Mesendoderm (in vitro differentiated cells): ENCODE data around the gene EML5.

ENCODE experiments used
- DNase-seq: peaks from one replicate; pipeline ENCODE4 v3.0.0; 2013
- H2AK5ac ChIP-seq: 2 replicates; pipeline ENCODE4 v1.6.1; 2013; ENCODE audit warnings: low read length, inconsistent platforms
- H2BK120ac ChIP-seq: 2 replicates; pipeline ENCODE4 v1.6.1; 2013; ENCODE audit warnings: low read depth, mild to moderate bottlenecking, low read length, moderate library complexity, mixed read lengths
- H2BK15ac ChIP-seq: replicated peaks from 2 replicates; pipeline ENCODE4 v1.6.1; 2013; ENCODE audit warnings: low read depth, mild to moderate bottlenecking, moderate library complexity
- H2BK5ac ChIP-seq: 2 replicates; pipeline ENCODE4 v1.6.1; 2013; ENCODE audit warnings: low read length, inconsistent platforms
- H3K18ac ChIP-seq: 2 replicates; pipeline ENCODE4 v1.6.1; 2013; ENCODE audit warnings: mild to moderate bottlenecking, low read length, mixed read lengths
- H3K23ac ChIP-seq: one replicate; pipeline ENCODE4 v1.6.1; 2013; ENCODE audit warnings: low read length
- H3K27ac ChIP-seq: 2 replicates; pipeline ENCODE4 v1.5.1; 2013; ENCODE audit warnings: low read depth, mild to moderate bottlenecking, inconsistent platforms, low read length, moderate library complexity
- H3K27me3 ChIP-seq: 2 replicates; pipeline ENCODE4 v1.6.1; 2013; ENCODE audit warnings: low read length, control low read depth, mild to moderate bottlenecking, inconsistent platforms; ENCODE audit not compliant: insufficient read depth, poor library complexity
- H3K36me3 ChIP-seq: 2 replicates; pipeline ENCODE4 v1.6.1; 2013; ENCODE audit warnings: low read length, inconsistent platforms; ENCODE audit not compliant: control insufficient read depth, insufficient read depth
- H3K4ac ChIP-seq: one replicate; pipeline ENCODE4 v1.6.1; 2013; ENCODE audit warnings: low read depth, mild to moderate bottlenecking, low read length, moderate library complexity
- H3K4me1 ChIP-seq: 2 replicates; pipeline ENCODE4 v1.6.1; 2013; ENCODE audit warnings: low read depth, low read length, inconsistent platforms; ENCODE audit not compliant: control insufficient read depth
- H3K4me2 ChIP-seq: 2 replicates; pipeline ENCODE4 v1.6.1; 2013; ENCODE audit warnings: low read length
- H3K4me3 ChIP-seq: 2 replicates; pipeline ENCODE4 v1.5.1; 2013; ENCODE audit warnings: mild to moderate bottlenecking, low read length
- H3K56ac ChIP-seq: one replicate; pipeline ENCODE4 v1.6.1; 2013; ENCODE audit warnings: low read length
- H3K79me1 ChIP-seq: 2 replicates; pipeline ENCODE4 v1.6.1; 2013; ENCODE audit warnings: low read length, inconsistent platforms
- H3K79me2 ChIP-seq: 2 replicates; pipeline ENCODE4 v1.6.1; 2013; ENCODE audit warnings: mild to moderate bottlenecking, low read length; ENCODE audit not compliant: control insufficient read depth, insufficient read depth
- H3K9ac ChIP-seq: 2 replicates; pipeline ENCODE4 v1.6.1; 2013; ENCODE audit warnings: low read length, inconsistent platforms
- H4K5ac ChIP-seq: one replicate; pipeline ENCODE4 v1.6.1; 2013; ENCODE audit warnings: low read length
- H4K8ac ChIP-seq: one replicate; pipeline ENCODE4 v1.6.1; 2013; ENCODE audit warnings: low read depth, mild to moderate bottlenecking, control low read depth, low read length, moderate library complexity
- WGBS: extraction: QIAGEN DNeasy Blood & Tissue Kit; methylation state at CpG from one replicate; pipeline ENCODE4 v1.1.7; 2013; ENCODE audit warnings: low lambda C conversion rate, missing lambda C conversion rate; ENCODE audit not compliant: insufficient coverage; ENCODE audit errors: extremely low coverage; 5-methylcytosine and 5-hydroxymethylcytosine counted together

EML5 gene

DNA sequence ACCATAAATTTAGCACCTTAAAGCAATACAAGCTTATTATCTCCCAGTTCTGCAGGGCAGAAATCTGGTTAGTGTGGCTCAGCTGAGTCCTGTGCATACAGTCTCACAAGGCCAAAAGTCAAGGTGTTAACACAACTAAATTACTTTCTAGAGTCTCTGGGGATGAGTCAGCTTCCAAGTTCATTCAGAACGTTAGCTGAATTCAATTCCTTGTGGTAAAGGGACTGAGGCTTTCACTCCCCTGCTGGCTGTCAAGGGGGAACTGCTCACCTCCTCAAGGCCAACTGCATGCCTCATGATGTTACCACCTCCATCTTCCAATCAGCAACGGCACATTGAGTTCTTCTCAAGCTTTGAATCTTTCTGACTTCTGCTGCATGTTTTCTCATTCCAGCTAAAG is 27.6 kb downstream of the EML5 start:
- Histone ChIP-seq H3K4me2 (no peak overlapping the region), H3K27ac (no peak overlapping the region), H3K18ac (no peak overlapping the region), H3K4me1 (no peaks in the 10 kb centered on the region), H3K36me3 (no peaks in the 10 kb centered on the region), H3K23ac (no peak overlapping the region), H3K27me3 (no peaks in the 10 kb centered on the region), H2BK15ac (no peak overlapping the region), H3K9ac (no peak overlapping the region), H2BK5ac (no peak overlapping the region), H3K79me1 (no peaks in the 10 kb centered on the region), H3K79me2 (no peaks in the 10 kb centered on the region), H2BK120ac (no peak overlapping the region), H3K4ac (no peak overlapping the region), H4K5ac (no peak overlapping the region), H2AK5ac (no peak overlapping the region), H4K8ac (no peak overlapping the region), H3K56ac (no peak overlapping the region), H3K4me3 (no peak overlapping the region)
- WGBS = no CpG with 5 or more reads among the region's 2 CpGs
- DNase-seq = peak; percentile 37

GRCh38 chr14:88753873-88754272 is 38.9 kb downstream of the EML5 start:
- no peak overlapping the region for H2AK5ac ChIP-seq
- no peaks in the 10 kb centered on the region for H3K27me3 ChIP-seq
- H4K8ac ChIP-seq = no peak overlapping the region
- H3K79me1 ChIP-seq = no peaks in the 10 kb centered on the region
- H3K4me3 ChIP-seq = no peak overlapping the region
- no CpG with 5 or more reads among the region's 1 CpG for WGBS
- DNase-seq = no peak
- no peak overlapping the region for H3K18ac ChIP-seq
- no peak overlapping the region for H3K23ac ChIP-seq
- H2BK15ac ChIP-seq = no peak overlapping the region
- no peaks in the 10 kb centered on the region for H3K4me1 ChIP-seq
- no peak overlapping the region for H2BK5ac ChIP-seq
- H2BK120ac ChIP-seq = no peak overlapping the region
- no peak overlapping the region for H3K4me2 ChIP-seq
- no peak overlapping the region for H3K27ac ChIP-seq
- H3K4ac ChIP-seq = no peak overlapping the region
- no peak overlapping the region for H3K56ac ChIP-seq
- no peak overlapping the region for H4K5ac ChIP-seq
- H3K79me2 ChIP-seq = no peaks in the 10 kb centered on the region
- H3K9ac ChIP-seq = no peak overlapping the region
- H3K36me3 ChIP-seq = no peaks in the 10 kb centered on the region

- H4K8ac ChIP-seq = no peak overlapping the region
- H2BK5ac ChIP-seq = no peak overlapping the region
- no peak overlapping the region for H4K5ac ChIP-seq
- no peaks in the 10 kb centered on the region for H3K4me1 ChIP-seq
- no peak overlapping the region for H3K9ac ChIP-seq
- no peaks in the 10 kb centered on the region for H3K36me3 ChIP-seq
- no CpG with 5 or more reads among the region's 1 CpG for WGBS
- H3K4me3 ChIP-seq = no peak overlapping the region
- H3K79me2 ChIP-seq = no peaks in the 10 kb centered on the region
- H3K56ac ChIP-seq = no peak overlapping the region
- H3K27ac ChIP-seq = no peak overlapping the region
- no peak overlapping the region for H2BK120ac ChIP-seq
- no peaks in the 10 kb centered on the region for H3K79me1 ChIP-seq
- no peak overlapping the region for H3K4me2 ChIP-seq
- H2AK5ac ChIP-seq = no peak overlapping the region
- H3K18ac ChIP-seq = no peak overlapping the region
- no peaks in the 10 kb centered on the region for H3K27me3 ChIP-seq
- H3K4ac ChIP-seq = no peak overlapping the region
- no peak overlapping the region for H2BK15ac ChIP-seq
- no peak overlapping the region for H3K23ac ChIP-seq
- DNase-seq = no peak
These were observed 41.8 kb downstream of the EML5 start for GRCh38 chr14:88750945-88751344.

GRCh38 chr14:88750413-88750812 is 42.3 kb downstream of the EML5 start:
- DNase-seq = no peak
- Histone ChIP-seq H3K79me2 (no peaks in the 10 kb centered on the region), H3K4me3 (no peak overlapping the region), H3K4ac (no peak overlapping the region), H3K36me3 (no peaks in the 10 kb centered on the region), H2BK5ac (no peak overlapping the region), H3K18ac (no peak overlapping the region), H3K4me2 (no peak overlapping the region), H4K5ac (no peak overlapping the region), H2BK15ac (no peak overlapping the region), H4K8ac (no peak overlapping the region), H3K9ac (no peak overlapping the region), H2BK120ac (no peak overlapping the region), H3K4me1 (no peaks in the 10 kb centered on the region), H3K27me3 (no peaks in the 10 kb centered on the region), H3K23ac (no peak overlapping the region), H2AK5ac (no peak overlapping the region), H3K27ac (no peak overlapping the region), H3K79me1 (no peaks in the 10 kb centered on the region), H3K56ac (no peak overlapping the region)
- WGBS = no CpG with 5 or more reads among the region's 1 CpG

- H4K8ac ChIP-seq = no peak overlapping the region
- H3K4me1 ChIP-seq = no peaks in the 10 kb centered on the region
- no peak overlapping the region for H3K23ac ChIP-seq
- H3K79me1 ChIP-seq = no peaks in the 10 kb centered on the region
- no peak overlapping the region for H3K56ac ChIP-seq
- no peak overlapping the region for H3K18ac ChIP-seq
- no peak overlapping the region for H2BK120ac ChIP-seq
- H3K4ac ChIP-seq = no peak overlapping the region
- H3K79me2 ChIP-seq = no peaks in the 10 kb centered on the region
- H3K36me3 ChIP-seq = no peaks in the 10 kb centered on the region
- no peak overlapping the region for H2AK5ac ChIP-seq
- no peak overlapping the region for H4K5ac ChIP-seq
- H3K27ac ChIP-seq = no peak overlapping the region
- no peak overlapping the region for H3K9ac ChIP-seq
- no peak overlapping the region for H2BK15ac ChIP-seq
- no CpG with 5 or more reads among the region's 1 CpG for WGBS
- H3K4me3 ChIP-seq = no peak overlapping the region
- H2BK5ac ChIP-seq = no peak overlapping the region
- DNase-seq = no peak
- H3K27me3 ChIP-seq = no peaks in the 10 kb centered on the region
- no peak overlapping the region for H3K4me2 ChIP-seq
These were observed 43.6 kb downstream of the EML5 start for GRCh38 chr14:88749139-88749538.

DNA sequence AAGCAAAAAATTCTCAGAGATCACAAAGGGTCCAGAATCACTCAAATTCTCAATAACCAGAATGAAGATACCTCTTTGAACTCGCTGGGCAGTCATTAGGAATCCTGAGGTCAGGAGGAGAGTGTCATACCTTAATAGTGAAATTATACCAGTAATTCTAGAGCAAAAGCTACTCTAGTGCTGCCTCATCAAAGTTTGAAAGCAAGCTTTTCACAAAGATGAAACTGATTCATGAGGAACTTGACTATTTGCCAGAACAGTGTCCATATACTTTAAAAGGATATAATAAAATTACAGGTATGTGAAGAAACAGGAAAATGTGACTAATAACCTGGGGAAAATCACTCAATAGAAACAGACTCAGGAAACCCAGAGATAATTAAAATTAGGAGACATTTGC is 44.5 kb downstream of the EML5 start:
- no peak overlapping the region for H4K8ac ChIP-seq
- no CpG with 5 or more reads among the region's 1 CpG for WGBS
- no peaks in the 10 kb centered on the region for H3K27me3 ChIP-seq

More for the DNA sequence above, 44.5 kb downstream of the EML5 start:
- Histone ChIP-seq H3K27ac (no peak overlapping the region), H2BK5ac (no peak overlapping the region), H3K79me2 (no peaks in the 10 kb centered on the region), H2BK15ac (no peak overlapping the region), H3K56ac (no peak overlapping the region), H3K9ac (no peak overlapping the region), H3K4me3 (no peak overlapping the region), H2BK120ac (no peak overlapping the region), H3K36me3 (no peaks in the 10 kb centered on the region), H3K23ac (no peak overlapping the region), H3K18ac (no peak overlapping the region), H3K4me1 (no peaks in the 10 kb centered on the region), H3K4ac (no peak overlapping the region), H2AK5ac (no peak overlapping the region), H3K79me1 (no peaks in the 10 kb centered on the region), H4K5ac (no peak overlapping the region), H3K4me2 (no peak overlapping the region)
- DNase-seq = no peak
